Measurements from ENCODE around the gene NT5DC3.

NT5DC3 gene

DNA sequence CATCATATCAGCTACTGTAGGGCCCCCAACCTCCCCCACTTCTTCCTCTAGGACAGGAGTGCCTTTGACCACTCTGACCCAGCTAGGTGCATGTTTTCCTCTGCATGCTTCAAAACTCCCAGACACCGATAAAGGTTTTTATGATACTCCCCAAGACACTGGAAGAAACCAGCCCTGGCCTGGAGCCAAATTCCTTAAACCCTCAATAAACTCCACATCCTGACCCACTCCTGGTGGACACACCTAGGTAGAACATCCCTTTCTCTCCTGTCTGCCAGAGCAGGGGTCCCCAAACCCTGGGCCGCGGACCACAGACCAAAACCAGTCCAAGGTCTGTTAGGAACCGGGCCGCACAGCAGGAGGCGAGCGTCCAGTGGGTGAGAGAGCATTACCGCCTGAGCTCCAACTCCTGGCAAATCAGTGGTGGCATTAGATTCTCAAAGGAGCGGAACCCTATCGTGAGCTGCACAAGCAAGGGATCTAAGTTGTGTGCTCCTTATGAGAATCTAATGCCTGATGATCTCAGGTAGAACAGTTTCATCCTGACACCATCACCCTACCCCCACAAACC, 49.6 kb downstream of the NT5DC3 start:
- no peak for DNase-seq (ENCODE audit: low read depth, low spot score)
- no peak overlapping the region for H3K4me3 ChIP-seq (ENCODE audit: low read depth, low read length)
- TF ChIP-seq, protein P1, sequence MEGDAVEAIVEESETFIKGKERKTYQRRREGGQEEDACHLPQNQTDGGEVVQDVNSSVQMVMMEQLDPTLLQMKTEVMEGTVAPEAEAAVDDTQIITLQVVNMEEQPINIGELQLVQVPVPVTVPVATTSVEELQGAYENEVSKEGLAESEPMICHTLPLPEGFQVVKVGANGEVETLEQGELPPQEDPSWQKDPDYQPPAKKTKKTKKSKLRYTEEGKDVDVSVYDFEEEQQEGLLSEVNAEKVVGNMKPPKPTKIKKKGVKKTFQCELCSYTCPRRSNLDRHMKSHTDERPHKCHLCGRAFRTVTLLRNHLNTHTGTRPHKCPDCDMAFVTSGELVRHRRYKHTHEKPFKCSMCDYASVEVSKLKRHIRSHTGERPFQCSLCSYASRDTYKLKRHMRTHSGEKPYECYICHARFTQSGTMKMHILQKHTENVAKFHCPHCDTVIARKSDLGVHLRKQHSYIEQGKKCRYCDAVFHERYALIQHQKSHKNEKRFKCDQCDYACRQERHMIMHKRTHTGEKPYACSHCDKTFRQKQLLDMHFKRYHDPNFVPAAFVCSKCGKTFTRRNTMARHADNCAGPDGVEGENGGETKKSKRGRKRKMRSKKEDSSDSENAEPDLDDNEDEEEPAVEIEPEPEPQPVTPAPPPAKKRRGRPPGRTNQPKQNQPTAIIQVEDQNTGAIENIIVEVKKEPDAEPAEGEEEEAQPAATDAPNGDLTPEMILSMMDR (IDR thresholded peaks at IDR 0.05; ENCODE audit: low read depth, low read length): no peak
- in situ Hi-C loops (cut with HindIII; ENCODE audit: low sequenced_read_pairs): no loop called here

DNA sequence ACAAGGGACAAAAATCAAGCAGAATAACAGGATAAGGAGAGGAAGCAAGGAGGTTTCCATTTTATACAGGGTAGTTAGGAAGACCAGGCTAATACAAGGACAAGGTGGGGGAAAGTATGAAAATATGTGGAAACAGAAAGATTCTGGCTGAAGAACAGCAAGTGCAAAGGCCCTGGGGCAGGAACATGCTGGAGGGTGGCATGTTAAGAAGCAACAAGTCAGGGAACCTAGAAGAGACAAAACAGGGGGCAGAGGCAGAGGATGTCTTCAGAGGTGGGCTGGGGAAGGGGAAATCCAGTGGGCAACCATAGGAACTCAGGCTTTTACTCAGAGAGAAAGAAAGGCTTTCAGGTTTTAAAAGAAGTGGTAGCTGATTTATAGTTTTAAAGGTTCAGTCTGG, 54.8 kb downstream of the NT5DC3 start:
- in situ Hi-C loops (cut with HindIII; ENCODE audit: low sequenced_read_pairs): no loop called here
- TF ChIP-seq, protein P1 (IDR thresholded peaks at IDR 0.05; ENCODE audit: low read depth, low read length): no peak
- no peak overlapping the region for H3K4me3 ChIP-seq (ENCODE audit: low read depth, low read length)
- DNase-seq (ENCODE audit: low read depth, low spot score): no peak

DNA sequence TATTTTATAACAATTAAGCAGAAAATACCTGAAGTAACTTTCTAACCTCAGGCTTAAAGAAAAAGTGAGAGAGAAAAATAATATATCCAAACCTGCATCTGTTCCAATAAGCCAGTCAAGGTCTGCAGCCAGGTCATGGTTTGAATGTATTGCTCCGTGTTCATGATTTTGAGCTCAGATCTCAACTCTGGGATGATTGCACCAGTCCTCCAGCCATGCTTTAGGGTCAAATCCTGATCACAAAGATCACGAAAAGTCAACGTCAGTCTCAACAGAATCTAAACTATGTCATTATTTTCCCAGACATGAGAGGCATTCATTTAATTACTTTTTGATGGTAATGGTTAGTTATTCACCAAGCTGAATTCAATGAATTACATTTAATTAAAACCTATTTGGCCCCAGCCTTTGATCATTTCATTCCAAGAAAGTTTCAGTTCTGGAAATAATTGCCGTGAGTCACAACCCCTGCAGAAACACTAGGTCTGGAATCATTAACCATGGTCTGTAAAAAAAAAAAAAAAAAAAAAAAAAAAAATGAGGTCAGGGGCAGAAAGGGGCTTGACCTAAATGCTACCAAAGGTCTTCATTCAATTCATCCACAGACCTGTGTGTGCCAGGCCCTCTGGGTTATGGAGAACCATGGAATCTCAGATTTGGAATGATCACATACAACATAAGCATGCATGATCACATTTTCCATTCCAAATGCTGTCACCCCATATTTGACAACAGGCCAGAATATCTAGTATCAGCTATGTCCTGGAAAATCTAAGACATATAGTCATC, 55.6 kb downstream of the NT5DC3 start:
- in situ Hi-C loops (cut with HindIII; ENCODE audit: low sequenced_read_pairs): no loop called here

DNA sequence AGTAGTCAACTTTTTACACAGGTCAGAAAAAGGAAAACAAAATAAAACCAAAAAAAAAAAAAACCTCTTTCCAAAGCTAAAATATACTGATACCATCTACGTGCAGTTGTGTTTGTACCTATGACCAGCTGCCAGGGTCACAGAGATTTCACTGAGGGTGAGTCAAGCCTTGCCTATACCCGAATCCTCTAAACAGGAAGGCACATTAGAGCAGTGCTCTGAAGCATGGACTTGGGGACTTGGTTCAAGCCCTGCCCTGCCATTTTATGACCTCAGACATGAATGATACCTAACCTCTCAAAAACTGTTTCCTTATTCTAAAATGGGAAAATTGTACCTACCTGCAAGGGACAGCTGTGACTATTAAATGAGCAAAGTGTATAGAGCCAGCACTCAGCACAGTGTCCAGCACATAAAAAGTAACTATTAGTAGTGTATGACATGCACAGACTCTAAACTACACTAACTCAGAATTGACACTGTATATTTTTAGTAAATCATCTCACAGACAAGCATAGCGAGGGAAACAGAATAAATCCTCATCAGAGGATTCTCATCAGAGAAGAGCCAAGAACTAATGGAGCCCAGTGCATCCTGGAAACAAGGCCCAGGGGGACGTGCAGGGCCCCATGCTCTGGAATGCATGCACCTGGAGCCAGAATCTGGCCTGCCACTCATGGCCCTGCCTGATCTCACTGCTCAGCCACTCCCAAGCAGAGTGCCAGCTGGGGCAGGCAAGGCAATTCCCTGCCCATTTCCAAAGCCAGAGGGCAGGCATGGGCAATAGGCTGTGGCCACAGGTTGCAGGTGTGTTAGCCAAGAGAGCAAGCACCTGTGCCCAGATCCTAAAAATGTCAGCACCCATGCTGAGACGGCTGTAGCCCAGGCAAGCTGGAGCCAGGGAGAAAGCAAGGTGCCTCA, 57.0 kb downstream of the NT5DC3 start:
- TF ChIP-seq, protein P1 (IDR thresholded peaks at IDR 0.05; ENCODE audit: low read depth, low read length): no peak
- no peak for DNase-seq (ENCODE audit: low read depth, low spot score)
- no peak overlapping the region for H3K4me3 ChIP-seq (ENCODE audit: low read depth, low read length)
- in situ Hi-C loops (cut with HindIII; ENCODE audit: low sequenced_read_pairs): no loop called here

More for the DNA sequence above, 55.6 kb downstream of the NT5DC3 start:
- DNase-seq (ENCODE audit: low read depth, low spot score): no peak
- TF ChIP-seq, protein P1 (IDR thresholded peaks at IDR 0.05; ENCODE audit: low read depth, low read length): no peak
- H3K4me3 ChIP-seq (ENCODE audit: low read depth, low read length): no peak overlapping the region

DNA sequence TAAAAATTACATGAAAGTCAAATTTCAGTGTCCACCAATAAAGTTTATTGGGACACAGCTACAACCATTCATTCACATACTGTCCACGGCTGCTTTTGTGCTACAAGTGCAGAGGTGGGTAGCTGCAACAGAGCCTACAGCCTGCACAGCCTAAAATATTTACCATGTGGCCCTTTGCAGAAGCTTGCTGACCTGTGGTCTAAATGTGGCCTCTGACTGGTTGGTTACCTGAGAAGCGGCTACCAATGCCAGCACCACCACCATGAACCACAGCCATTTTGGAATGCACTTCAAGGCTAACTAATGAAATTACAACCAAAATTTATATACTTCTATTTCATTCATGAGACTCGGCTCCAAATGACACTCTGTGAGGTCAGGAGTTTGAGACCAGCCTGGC, 58.6 kb downstream of the NT5DC3 start:
- in situ Hi-C loops (cut with HindIII; ENCODE audit: low sequenced_read_pairs): no loop called here
- TF ChIP-seq, protein P1 (IDR thresholded peaks at IDR 0.05; ENCODE audit: low read depth, low read length): no peak
- no peak for DNase-seq (ENCODE audit: low read depth, low spot score)
- no peak overlapping the region for H3K4me3 ChIP-seq (ENCODE audit: low read depth, low read length)

DNA sequence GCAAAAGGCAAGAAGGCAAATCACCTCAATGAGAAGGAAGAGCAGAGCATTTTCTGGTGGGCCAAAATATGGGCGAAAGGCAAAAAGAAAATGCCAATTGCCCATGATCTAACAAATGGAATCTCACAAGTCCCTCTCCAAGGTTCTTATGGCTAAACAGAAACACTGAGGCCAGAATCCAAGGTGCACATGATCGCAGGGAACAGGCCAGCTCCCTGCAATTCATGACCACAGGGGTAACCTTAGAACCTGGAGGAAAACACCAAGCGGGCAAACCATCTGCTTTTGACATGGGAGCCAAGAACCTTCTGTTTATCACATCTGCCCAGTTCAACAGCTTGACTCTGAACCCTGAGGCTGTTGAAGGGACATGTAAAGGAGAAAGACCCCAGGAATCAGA, 60.0 kb downstream of the NT5DC3 start:
- no peak overlapping the region for H3K4me3 ChIP-seq (ENCODE audit: low read depth, low read length)
- in situ Hi-C loops (cut with HindIII; ENCODE audit: low sequenced_read_pairs): no loop called here
- TF ChIP-seq, protein P1 (IDR thresholded peaks at IDR 0.05; ENCODE audit: low read depth, low read length): no peak
- no peak for DNase-seq (ENCODE audit: low read depth, low spot score)
